Right lobe of liver (tissue), 6 donors: ENCODE results near the gene NR6A1. TPM values are rescaled to one million over a fixed set of nuclear protein-coding genes. Genes with fewer than 3 reads are reported as not detected.

Source experiments
- ATAC-seq, 4 donors: fragments of 200-7000 bp; cut with Tn5 transposase; one replicate each; pipeline ENCODE4 v1.9.1; 2020; ENCODE audit warnings: mild to moderate bottlenecking in 4 of 4, moderate library complexity in 4 of 4
- DNase-seq, 3 donors: peaks; one replicate each; pipeline ENCODE4 v3.0.0-alpha.2; 2020
- H3K27ac ChIP-seq, 3 donors: fragments of 200-600 bp; one replicate each; pipeline ENCODE4 v1.8.0; 2022
- H3K27me3 ChIP-seq, 2 donors: fragments of 200-600 bp; one replicate each; pipeline ENCODE4 v1.8.0; 2022
- H3K36me3 ChIP-seq, 4 donors: fragments of 200-600 bp; sonication (generic) in 1 of 4; one replicate each; pipeline versions ENCODE4 v1.5.1 to v1.8.0; 2017 to 2022; ENCODE audit warnings: control low read depth in 1 of 4
- H3K4me1 ChIP-seq, 4 donors: fragments of 200-600 bp; sonication (generic) in 1 of 4; one replicate each; pipeline versions ENCODE4 v1.5.1 to v1.8.0; 2017 to 2022; ENCODE audit warnings: control low read depth in 1 of 4
- H3K4me3 ChIP-seq, 3 donors: fragments of 200-600 bp; one replicate each; pipeline ENCODE4 v1.8.0; 2022
- H3K9me3 ChIP-seq, 4 donors: fragments of 200-600 bp; sonication (generic) in 1 of 4; one replicate each; pipeline versions ENCODE4 v1.5.1 to v1.8.0; 2017 to 2022; ENCODE audit warnings: control low read depth in 1 of 4
- CTCF ChIP-seq, 4 donors: fragments of 200-600 bp in 3 of 4; fragments of 450-650 bp in 1 of 4; IDR thresholded peaks; one replicate each; pipeline versions ENCODE4 v1.5.1 to v1.8.0; 2016 to 2022; ENCODE audit warnings: antibody characterized with exemption in 4 of 4, mild to moderate bottlenecking in 2 of 4
- POLR2A ChIP-seq: fragments of 450-650 bp; IDR thresholded peaks from one replicate; pipeline ENCODE4 v1.6.1; 2017; ENCODE audit warnings: antibody characterized with exemption, mild to moderate bottlenecking
- WGBS: methylation state at CpG from one replicate; pipeline ENCODE4 v1.1.6; 2018; ENCODE audit warnings: low coverage, low lambda C conversion rate; ENCODE audit not compliant: insufficient coverage; ENCODE audit errors: missing lambda C conversion rate; 5-methylcytosine and 5-hydroxymethylcytosine counted together
- intact Hi-C, 2 donors: fragments of 100-400 bp; cut with DNase I; formaldehyde crosslinking; loops; one replicate each; pipeline versions ENCODE4 v1.11.2 to v1.14.1; 2022
- total RNA-seq, 6 experiments: library from RNA; depleted of rRNA in 2 of 6; stranded (reverse); fragments of >200 nt in 2 of 6; fragmentation: NEBNext Ultra II Directional in 3 of 6; extraction: Animal tissue kit (Norgen Biotek cat#: 25700) in 3 of 6; gene quantifications; one replicate each; pipeline versions ENCODE4 v1.1.0 to v1.2.4, GENCODE V29; 2016 to 2023
- donor health status: DM: no; HTN: yes; CAD: no.
- donor health status: DM: no; HTN: no; CAD: no.
- donor health status: DM: no; HTN: no; CAD: no.
- donor health status: DM: no; HTN: yes; CAD: no.
- donor health status: DM: no; HTN: yes; CAD: no.

Gene NR6A1
- total RNA-seq, 6 experiments from 2014 or later: 1.3 to 3.6 (median 1.9) TPM

- TF ChIP-seq POLR2A (no peak), CTCF (IDR thresholded peaks at IDR 0.05) (no peak)
- DNase-seq: no peak
- Histone ChIP-seq H3K27me3 (no peaks in the 10 kb centered on the region), H3K4me1 (peaks cover 0 to 14% (median 0%) of the 10 kb centered on the region in 4 donors), H3K4me3 (no peak overlapping the region), H3K9me3 (no peaks in the 10 kb centered on the region), H3K36me3 (no peaks in the 10 kb centered on the region), H3K27ac (no peak overlapping the region)
- intact Hi-C loops: no loop called here
- WGBS: 55% methylated on average over 1 of the region's 1 CpG
- no peak for ATAC-seq
Observed at GRCh38 chr9:124752967-124753366, 18.1 kb downstream of the NR6A1 start.

GRCh38 chr9:124749781-124750180, 21.3 kb downstream of the NR6A1 start:
- no peak for TF ChIP-seq CTCF (IDR thresholded peaks at IDR 0.05)
- TF ChIP-seq POLR2A: no peak
- Histone ChIP-seq H3K4me1 (peaks cover 0 to 8% (median 0%) of the 10 kb centered on the region in 4 donors), H3K27ac (no peak overlapping the region), H3K4me3 (no peak overlapping the region), H3K27me3 (no peaks in the 10 kb centered on the region), H3K9me3 (no peaks in the 10 kb centered on the region), H3K36me3 (no peaks in the 10 kb centered on the region)
- no peak for DNase-seq
- intact Hi-C loops: no loop called here
- 77% methylated on average over 2 of the region's 2 CpGs for WGBS
- no peak for ATAC-seq

- H3K4me1 ChIP-seq: peaks cover 0 to 8% (median 0%) of the 10 kb centered on the region in 4 donors
- 43% methylated on average over 3 of the region's 3 CpGs for WGBS
- intact Hi-C loops: no loop called here
- H3K27ac ChIP-seq: no peak overlapping the region
- DNase-seq (no peak), ATAC-seq (peak; percentile 50 to 76 (median 61))
- H3K9me3 ChIP-seq: no peaks in the 10 kb centered on the region
- H3K27me3 ChIP-seq: no peaks in the 10 kb centered on the region
- no peak overlapping the region for H3K4me3 ChIP-seq
- TF ChIP-seq CTCF (IDR thresholded peaks at IDR 0.05) (no peak), POLR2A (no peak)
- H3K36me3 ChIP-seq: no peaks in the 10 kb centered on the region
Observed at GRCh38 chr9:124749284-124749683, 21.8 kb downstream of the NR6A1 start.

GRCh38 chr9:124747065-124747464, 24.0 kb downstream of the NR6A1 start:
- Histone ChIP-seq H3K27ac (no peak overlapping the region), H3K36me3 (no peaks in the 10 kb centered on the region), H3K4me3 (no peak overlapping the region), H3K9me3 (no peaks in the 10 kb centered on the region), H3K27me3 (no peaks in the 10 kb centered on the region), H3K4me1 (peaks cover 0 to 8% (median 0%) of the 10 kb centered on the region in 4 donors)
- intact Hi-C loops: no loop called here
- TF ChIP-seq CTCF (IDR thresholded peaks at IDR 0.05) (no peak), POLR2A (no peak)
- WGBS: 96% methylated on average over 4 of the region's 4 CpGs
- no peak for DNase-seq
- no peak for ATAC-seq
